ENCODE results near the gene ACSBG1.

DNA sequence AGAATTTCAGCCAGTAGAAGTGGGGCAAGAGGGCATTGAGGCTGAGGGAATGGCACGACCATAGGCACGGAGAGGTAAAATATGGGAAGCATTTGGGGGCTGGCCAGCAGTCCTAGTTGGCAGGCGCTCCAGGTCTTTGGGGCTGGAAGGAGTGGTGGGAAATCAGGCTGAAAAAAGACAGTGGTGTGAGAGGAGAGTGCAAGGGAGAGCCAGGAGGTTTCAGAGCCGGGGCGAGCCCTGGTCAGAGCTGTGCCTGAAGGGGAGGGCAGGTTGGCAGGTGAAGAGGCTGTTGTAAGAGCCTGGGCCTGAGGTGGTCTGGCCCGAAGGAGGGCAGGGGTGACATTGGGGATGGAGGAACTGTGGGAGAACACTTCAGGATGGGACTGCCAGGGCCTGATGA is 86.8 kb downstream of the ACSBG1 start:
- TF ChIP-seq, protein P1, sequence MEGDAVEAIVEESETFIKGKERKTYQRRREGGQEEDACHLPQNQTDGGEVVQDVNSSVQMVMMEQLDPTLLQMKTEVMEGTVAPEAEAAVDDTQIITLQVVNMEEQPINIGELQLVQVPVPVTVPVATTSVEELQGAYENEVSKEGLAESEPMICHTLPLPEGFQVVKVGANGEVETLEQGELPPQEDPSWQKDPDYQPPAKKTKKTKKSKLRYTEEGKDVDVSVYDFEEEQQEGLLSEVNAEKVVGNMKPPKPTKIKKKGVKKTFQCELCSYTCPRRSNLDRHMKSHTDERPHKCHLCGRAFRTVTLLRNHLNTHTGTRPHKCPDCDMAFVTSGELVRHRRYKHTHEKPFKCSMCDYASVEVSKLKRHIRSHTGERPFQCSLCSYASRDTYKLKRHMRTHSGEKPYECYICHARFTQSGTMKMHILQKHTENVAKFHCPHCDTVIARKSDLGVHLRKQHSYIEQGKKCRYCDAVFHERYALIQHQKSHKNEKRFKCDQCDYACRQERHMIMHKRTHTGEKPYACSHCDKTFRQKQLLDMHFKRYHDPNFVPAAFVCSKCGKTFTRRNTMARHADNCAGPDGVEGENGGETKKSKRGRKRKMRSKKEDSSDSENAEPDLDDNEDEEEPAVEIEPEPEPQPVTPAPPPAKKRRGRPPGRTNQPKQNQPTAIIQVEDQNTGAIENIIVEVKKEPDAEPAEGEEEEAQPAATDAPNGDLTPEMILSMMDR (conservative IDR thresholded peaks at IDR 0.05 in 1 of 2, IDR thresholded peaks at IDR 0.05 in 1 of 2; ENCODE audit: low read depth in 1 of 2, low read length in 2 of 2): no peak
- no peak for TF ChIP-seq EZH2 (IDR thresholded peaks at IDR 0.05; ENCODE audit: low read length, missing control alignments)

Data from fibroblast of lung (primary cell).